Esophagus squamous epithelium (tissue), 4 donors: ENCODE results near the gene ANKRD13A.
"Not testable (repeated sequence)": the region's sequence is repeated elsewhere in the genome, so short reads cannot be mapped to it uniquely, and the experiment has no call there.

Experiments
- POLR2A ChIP-seq, 4 donors: fragments of 450-650 bp; IDR thresholded peaks; one replicate each; pipeline ENCODE4 v1.6.1; 2017; ENCODE audit warnings: antibody characterized with exemption in 4 of 4, mild to moderate bottlenecking in 4 of 4, moderate library complexity in 3 of 4
- TF ChIP-seq, protein P1 (sequence below), 6 experiments: fragments of 450-650 bp in 4 of 6; fragments of 200-600 bp in 2 of 6; sonication (generic) in 2 of 6; IDR thresholded peaks; one replicate each; pipeline ENCODE4 v1.5.1; 2016 to 2019; ENCODE audit warnings: antibody characterized with exemption in 6 of 6, mild to moderate bottlenecking in 4 of 6, moderate library complexity in 4 of 6

- TF ChIP-seq POLR2A (IDR thresholded peaks at IDR 0.05) = not testable (repeated sequence)
- TF ChIP-seq, protein P1, sequence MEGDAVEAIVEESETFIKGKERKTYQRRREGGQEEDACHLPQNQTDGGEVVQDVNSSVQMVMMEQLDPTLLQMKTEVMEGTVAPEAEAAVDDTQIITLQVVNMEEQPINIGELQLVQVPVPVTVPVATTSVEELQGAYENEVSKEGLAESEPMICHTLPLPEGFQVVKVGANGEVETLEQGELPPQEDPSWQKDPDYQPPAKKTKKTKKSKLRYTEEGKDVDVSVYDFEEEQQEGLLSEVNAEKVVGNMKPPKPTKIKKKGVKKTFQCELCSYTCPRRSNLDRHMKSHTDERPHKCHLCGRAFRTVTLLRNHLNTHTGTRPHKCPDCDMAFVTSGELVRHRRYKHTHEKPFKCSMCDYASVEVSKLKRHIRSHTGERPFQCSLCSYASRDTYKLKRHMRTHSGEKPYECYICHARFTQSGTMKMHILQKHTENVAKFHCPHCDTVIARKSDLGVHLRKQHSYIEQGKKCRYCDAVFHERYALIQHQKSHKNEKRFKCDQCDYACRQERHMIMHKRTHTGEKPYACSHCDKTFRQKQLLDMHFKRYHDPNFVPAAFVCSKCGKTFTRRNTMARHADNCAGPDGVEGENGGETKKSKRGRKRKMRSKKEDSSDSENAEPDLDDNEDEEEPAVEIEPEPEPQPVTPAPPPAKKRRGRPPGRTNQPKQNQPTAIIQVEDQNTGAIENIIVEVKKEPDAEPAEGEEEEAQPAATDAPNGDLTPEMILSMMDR (IDR thresholded peaks at IDR 0.05) = not testable (repeated sequence)
Observed at GRCh38 chr12:110008681-110009398, 9.6 kb downstream of the ANKRD13A start.
